ENCODE data around the gene FAN1. TPM values are rescaled to one million over a fixed set of nuclear protein-coding genes. Genes with fewer than 3 reads are reported as not detected.

The FAN1 gene
- total RNA-seq, 1 experiment from 2014 or later = 28.2 TPM

DNA sequence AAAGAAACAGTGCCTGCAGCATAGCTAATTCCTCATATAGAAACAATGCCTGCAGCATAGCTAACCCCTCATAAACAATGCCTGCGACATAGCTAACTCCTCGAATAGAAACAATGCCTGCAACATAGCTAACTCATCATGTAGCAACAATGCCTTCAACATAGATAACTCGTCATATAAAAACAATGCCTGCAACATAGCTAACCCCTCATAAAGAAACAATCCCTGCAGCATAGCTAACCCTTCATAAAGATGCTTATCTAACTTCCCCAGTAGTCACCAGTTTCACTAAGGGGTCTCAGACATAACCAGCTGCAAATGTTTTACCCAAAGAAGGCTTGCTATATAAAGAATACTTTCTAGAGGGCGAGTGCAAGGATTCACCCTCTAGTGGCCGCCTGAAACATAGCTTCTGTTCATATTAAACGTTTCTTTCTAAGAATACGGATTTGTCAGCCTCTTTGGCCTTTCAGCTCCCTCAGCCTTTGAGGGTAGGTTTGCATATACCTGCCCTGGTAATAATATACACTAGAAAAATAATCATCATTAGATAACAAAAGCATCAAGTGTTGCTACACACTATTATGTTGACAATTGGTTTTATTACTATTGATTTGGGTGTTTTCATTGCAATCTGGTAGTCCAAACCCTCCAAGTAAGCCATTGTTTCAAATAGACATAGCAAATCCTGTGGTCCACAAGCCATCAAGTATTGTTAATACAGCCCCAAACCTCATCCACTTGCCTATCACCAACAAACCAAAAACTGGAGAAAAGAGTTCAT is 44.4 kb upstream of the FAN1 start:
- WGBS (ENCODE audit: extremely low coverage, insufficient read length, low lambda C conversion rate) = no CpG with 5 or more reads among the region's 7 CpGs
- Mint-ChIP-seq H3K4me1 (peaks cover 7 to 13% of the 10 kb centered on the region in 2 experiments; a peak in 3 of 4 replicates), H3K27me3 (ENCODE audit: low read depth) (no peaks in the 10 kb centered on the region), H3K36me3 (ENCODE audit: insufficient read depth in 1 of 3, low read depth in 3 of 3) (peaks cover 3 to 4% (median 4%) of the 10 kb centered on the region in 3 experiments), H3K9me3 (peaks cover 3 to 4% of the 10 kb centered on the region in 2 experiments), H3K4me3 (no peak overlapping the region), H3K27ac (no peak overlapping the region)
- Histone ChIP-seq H3K4ac (ENCODE audit: low read depth, low read length) (no peak overlapping the region), H3K23ac (ENCODE audit: insufficient read length, low read depth, low read length) (no peak overlapping the region), H3K18ac (ENCODE audit: insufficient read length, low read depth, low read length) (no peak overlapping the region), H3K4me1 (ENCODE audit: insufficient read depth, low read length) (no peaks in the 10 kb centered on the region), H3K9ac (ENCODE audit: extremely low read depth, insufficient read length, low read length) (no peak overlapping the region), H2BK15ac (ENCODE audit: low read depth, low read length) (no peak overlapping the region), H2BK120ac (ENCODE audit: low read depth, low read length, poor library complexity, severe bottlenecking) (no peak overlapping the region), H3K79me2 (ENCODE audit: insufficient read depth, low read length) (no peaks in the 10 kb centered on the region), H4K8ac (replicated peaks; ENCODE audit: insufficient read length, low read depth, low read length) (no peak overlapping the region), H2AK5ac (ENCODE audit: insufficient read length, low read length) (no peak overlapping the region), H2BK20ac (ENCODE audit: low read depth, low read length, poor library complexity, severe bottlenecking) (no peak overlapping the region), H3K27me3 (ENCODE audit: insufficient read depth, low read length) (no peaks in the 10 kb centered on the region), H4K20me1 (ENCODE audit: control insufficient read depth, insufficient read depth, insufficient read length) (no peaks in the 10 kb centered on the region), H3K14ac (ENCODE audit: insufficient read depth, low read length) (no peak overlapping the region), H3K56ac (ENCODE audit: insufficient read length, low read depth, low read length) (no peak overlapping the region), H3K9me3 (ENCODE audit: control insufficient read depth, low read depth, low read length) (no peaks in the 10 kb centered on the region), H2BK5ac (ENCODE audit: insufficient read length, low read length) (no peak overlapping the region), H3K79me1 (ENCODE audit: insufficient read depth, low read depth, low read length, poor library complexity, severe bottlenecking) (no peaks in the 10 kb centered on the region), H3T11ph (ENCODE audit: low read length) (no peak overlapping the region), H4K5ac (ENCODE audit: insufficient read length, low read depth, low read length) (no peak overlapping the region), H3K27ac (ENCODE audit: insufficient read length, low read depth, low read length) (no peak overlapping the region), H2AFZ (ENCODE audit: low read length) (no peak overlapping the region), H4K91ac (ENCODE audit: insufficient read length, low read depth, low read length) (no peak overlapping the region), H3K4me2 (ENCODE audit: insufficient read depth, insufficient read length, low read length) (no peak overlapping the region), H2BK12ac (ENCODE audit: insufficient read length, low read depth, low read length) (no peak overlapping the region), H3K23me2 (ENCODE audit: insufficient read length, low read depth, low read length, poor library complexity, severe bottlenecking) (no peaks in the 10 kb centered on the region)
- TF ChIP-seq, protein P1, sequence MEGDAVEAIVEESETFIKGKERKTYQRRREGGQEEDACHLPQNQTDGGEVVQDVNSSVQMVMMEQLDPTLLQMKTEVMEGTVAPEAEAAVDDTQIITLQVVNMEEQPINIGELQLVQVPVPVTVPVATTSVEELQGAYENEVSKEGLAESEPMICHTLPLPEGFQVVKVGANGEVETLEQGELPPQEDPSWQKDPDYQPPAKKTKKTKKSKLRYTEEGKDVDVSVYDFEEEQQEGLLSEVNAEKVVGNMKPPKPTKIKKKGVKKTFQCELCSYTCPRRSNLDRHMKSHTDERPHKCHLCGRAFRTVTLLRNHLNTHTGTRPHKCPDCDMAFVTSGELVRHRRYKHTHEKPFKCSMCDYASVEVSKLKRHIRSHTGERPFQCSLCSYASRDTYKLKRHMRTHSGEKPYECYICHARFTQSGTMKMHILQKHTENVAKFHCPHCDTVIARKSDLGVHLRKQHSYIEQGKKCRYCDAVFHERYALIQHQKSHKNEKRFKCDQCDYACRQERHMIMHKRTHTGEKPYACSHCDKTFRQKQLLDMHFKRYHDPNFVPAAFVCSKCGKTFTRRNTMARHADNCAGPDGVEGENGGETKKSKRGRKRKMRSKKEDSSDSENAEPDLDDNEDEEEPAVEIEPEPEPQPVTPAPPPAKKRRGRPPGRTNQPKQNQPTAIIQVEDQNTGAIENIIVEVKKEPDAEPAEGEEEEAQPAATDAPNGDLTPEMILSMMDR (conservative IDR thresholded peaks at IDR 0.05) = peak; percentile 81
- no peak for DNase-seq

Measured in H9 (cell line).